Prostate gland (tissue), 2 donors: ENCODE results near the gene ACTL8. TPM values are rescaled to one million over a fixed set of nuclear protein-coding genes. Genes with fewer than 3 reads are reported as not detected.

Source experiments
- DNase-seq: peaks from one replicate; pipeline ENCODE4 v3.0.0-alpha.2; 2019; ENCODE audit warnings: low spot score
- H3K27ac ChIP-seq, 2 donors: fragments of 200-600 bp; sonication (generic); 2 replicates each; pipeline ENCODE4 v1.5.1; 2017 to 2019
- H3K27me3 ChIP-seq: fragments of 200-600 bp; sonication (generic); replicated peaks from 2 replicates; pipeline ENCODE4 v1.5.1; 2019; ENCODE audit not compliant: insufficient read depth
- H3K36me3 ChIP-seq, 2 donors: fragments of 200-600 bp; sonication (generic); 1 replicate in 1 of 2; 2 replicates in 1 of 2; pipeline versions ENCODE4 v1.5.1 to v1.8.1; 2017 to 2019
- H3K4me1 ChIP-seq: fragments of 200-600 bp; sonication (generic); replicated peaks from 2 replicates; pipeline ENCODE4 v1.5.1; 2019
- H3K4me3 ChIP-seq, 2 donors: fragments of 200-600 bp; sonication (generic); 2 replicates each; pipeline ENCODE4 v1.5.1; 2017 to 2019
- H3K9me3 ChIP-seq: fragments of 200-600 bp; sonication (generic); 2 replicates; pipeline ENCODE4 v1.5.1; 2017
- POLR2A ChIP-seq: fragments of 450-650 bp; IDR thresholded peaks from one replicate; pipeline ENCODE4 v1.6.1; 2016; ENCODE audit warnings: antibody characterized with exemption, mild to moderate bottlenecking
- POLR2AphosphoS5 ChIP-seq: sonication (generic); formaldehyde crosslinking; IDR thresholded peaks from one replicate; pipeline ENCODE4 v1.6.1; 2017; ENCODE audit warnings: antibody characterized with exemption
- WGBS: methylation state at CpG from one replicate; pipeline ENCODE4 v1.1.5; 2018; 5-methylcytosine and 5-hydroxymethylcytosine counted together
- intact Hi-C: fragments of 100-400 bp; cut with DNase I; formaldehyde crosslinking; loops from one replicate; pipeline ENCODE4 v1.14.2; 2022
- total RNA-seq, 2 donors: library from RNA; depleted of rRNA; stranded (reverse); fragments of >200 nt; gene quantifications; one replicate each; pipeline ENCODE4 v1.1.0, GENCODE V29; 2016
- TF ChIP-seq, protein P1 (sequence below), 4 experiments: fragments of 200-600 bp in 2 of 4; fragments of 450-650 bp in 2 of 4; sonication (generic) in 2 of 4; IDR thresholded peaks; 1 replicate in 3 of 4; 2 replicates in 1 of 4; pipeline ENCODE4 v1.5.1; 2016 to 2019; ENCODE audit warnings: antibody characterized with exemption in 4 of 4, mild to moderate bottlenecking in 2 of 4, moderate library complexity in 2 of 4

ACTL8 gene
- total RNA-seq, 2 donors from 2014 or later = 5.9 TPM; not detected in 1

GRCh38 chr1:17739050-17739449 is 16.1 kb upstream of the ACTL8 start:
- no peak for DNase-seq
- intact Hi-C loops = no loop called here
- Histone ChIP-seq H3K27me3 (peaks cover 2% of the 10 kb centered on the region), H3K27ac (no peak overlapping the region), H3K4me1 (no peaks in the 10 kb centered on the region), H3K9me3 (no peaks in the 10 kb centered on the region), H3K36me3 (no peaks in the 10 kb centered on the region), H3K4me3 (no peak overlapping the region)
- no peak for TF ChIP-seq POLR2AphosphoS5
- TF ChIP-seq, protein P1, sequence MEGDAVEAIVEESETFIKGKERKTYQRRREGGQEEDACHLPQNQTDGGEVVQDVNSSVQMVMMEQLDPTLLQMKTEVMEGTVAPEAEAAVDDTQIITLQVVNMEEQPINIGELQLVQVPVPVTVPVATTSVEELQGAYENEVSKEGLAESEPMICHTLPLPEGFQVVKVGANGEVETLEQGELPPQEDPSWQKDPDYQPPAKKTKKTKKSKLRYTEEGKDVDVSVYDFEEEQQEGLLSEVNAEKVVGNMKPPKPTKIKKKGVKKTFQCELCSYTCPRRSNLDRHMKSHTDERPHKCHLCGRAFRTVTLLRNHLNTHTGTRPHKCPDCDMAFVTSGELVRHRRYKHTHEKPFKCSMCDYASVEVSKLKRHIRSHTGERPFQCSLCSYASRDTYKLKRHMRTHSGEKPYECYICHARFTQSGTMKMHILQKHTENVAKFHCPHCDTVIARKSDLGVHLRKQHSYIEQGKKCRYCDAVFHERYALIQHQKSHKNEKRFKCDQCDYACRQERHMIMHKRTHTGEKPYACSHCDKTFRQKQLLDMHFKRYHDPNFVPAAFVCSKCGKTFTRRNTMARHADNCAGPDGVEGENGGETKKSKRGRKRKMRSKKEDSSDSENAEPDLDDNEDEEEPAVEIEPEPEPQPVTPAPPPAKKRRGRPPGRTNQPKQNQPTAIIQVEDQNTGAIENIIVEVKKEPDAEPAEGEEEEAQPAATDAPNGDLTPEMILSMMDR (IDR thresholded peaks at IDR 0.05) = no peak
- no peak for TF ChIP-seq POLR2A

GRCh38 chr1:17741052-17741451 is 14.1 kb upstream of the ACTL8 start:
- no peaks in the 10 kb centered on the region for H3K9me3 ChIP-seq
- WGBS = 86% methylated on average over 5 of the region's 5 CpGs

GRCh38 chr1:17742583-17742982 is 12.6 kb upstream of the ACTL8 start:
- intact Hi-C loops = no loop called here
- 29% methylated on average over 5 of the region's 5 CpGs for WGBS

More at GRCh38 chr1:17741052-17741451, 14.1 kb upstream of the ACTL8 start:
- Histone ChIP-seq H3K4me3 (no peak overlapping the region), H3K27ac (no peak overlapping the region), H3K4me1 (no peaks in the 10 kb centered on the region), H3K27me3 (no peaks in the 10 kb centered on the region), H3K36me3 (no peaks in the 10 kb centered on the region)
- intact Hi-C loops = no loop called here
- no peak for TF ChIP-seq POLR2A
- TF ChIP-seq, protein P1 (IDR thresholded peaks at IDR 0.05) = no peak
- TF ChIP-seq POLR2AphosphoS5 = no peak
- no peak for DNase-seq

GRCh38 chr1:17743008-17743647 is 12.0 kb upstream of the ACTL8 start:
- H3K4me3 ChIP-seq = no peak overlapping the region
- no peaks in the 10 kb centered on the region for H3K4me1 ChIP-seq
- TF ChIP-seq POLR2AphosphoS5 (no peak), POLR2A (no peak)
- no peaks in the 10 kb centered on the region for H3K27me3 ChIP-seq
- 62% methylated on average over 11 of the region's 11 CpGs for WGBS
- H3K36me3 ChIP-seq = no peaks in the 10 kb centered on the region
- no peak for DNase-seq
- intact Hi-C loops = no loop called here
- H3K27ac ChIP-seq = no peak overlapping the region
- no peaks in the 10 kb centered on the region for H3K9me3 ChIP-seq

More at GRCh38 chr1:17742583-17742982, 12.6 kb upstream of the ACTL8 start:
- H3K4me3 ChIP-seq = no peak overlapping the region
- no peak for DNase-seq
- TF ChIP-seq POLR2AphosphoS5 (no peak), POLR2A (no peak)
- TF ChIP-seq, protein P1 (IDR thresholded peaks at IDR 0.05) = no peak
- no peaks in the 10 kb centered on the region for H3K4me1 ChIP-seq
- H3K27me3 ChIP-seq = no peaks in the 10 kb centered on the region
- no peaks in the 10 kb centered on the region for H3K36me3 ChIP-seq
- H3K27ac ChIP-seq = no peak overlapping the region
- no peaks in the 10 kb centered on the region for H3K9me3 ChIP-seq

DNA sequence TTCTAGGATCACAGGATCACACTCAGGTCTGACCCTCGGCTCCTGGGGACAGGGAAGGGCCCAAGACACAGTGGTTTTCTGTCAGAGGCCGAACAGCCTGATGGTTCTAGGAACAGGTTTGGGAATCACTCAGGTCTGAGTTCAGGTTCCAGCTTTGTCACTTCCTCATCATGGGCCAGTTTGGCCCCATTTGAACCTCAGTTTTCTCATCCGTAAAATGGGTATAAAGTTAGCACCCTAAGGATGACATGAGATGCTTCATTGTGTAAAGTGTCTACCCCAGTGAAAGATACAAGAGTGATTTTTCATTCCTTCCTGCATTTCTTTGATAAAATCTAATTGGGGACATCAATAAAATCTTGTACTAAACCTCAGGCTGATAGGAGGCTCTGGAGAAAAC is 11.2 kb upstream of the ACTL8 start:
- TF ChIP-seq, protein P1 (IDR thresholded peaks at IDR 0.05) = no peak
- TF ChIP-seq POLR2AphosphoS5 (no peak), POLR2A (no peak)
- DNase-seq = no peak
- intact Hi-C loops = no loop called here
- Histone ChIP-seq H3K4me1 (no peaks in the 10 kb centered on the region), H3K27me3 (no peaks in the 10 kb centered on the region), H3K36me3 (no peaks in the 10 kb centered on the region), H3K4me3 (no peak overlapping the region), H3K27ac (no peak overlapping the region), H3K9me3 (no peaks in the 10 kb centered on the region)
- WGBS = 95% methylated on average over 3 of the region's 3 CpGs
